Activated effector memory CD4-positive, alpha-beta T cell treated with anti-CD3 and anti-CD28 coated beads, Interleukin-2, amount 50 U/mL, for 16 hours (primary cell): ENCODE results near the gene CHDH.

ENCODE experiments used
- DNase-seq: peaks from one replicate; pipeline ENCODE4 v3.0.0-alpha.2; 2020

The CHDH gene

GRCh38 chr3:53849916-53850315 lies 3.7 kb upstream of the CHDH start:
- DNase-seq = no peak

- no peak for DNase-seq
These were observed 584 bp upstream of the CHDH start for GRCh38 chr3:53846851-53847155.

- DNase-seq = no peak
These were observed 412 bp downstream of the CHDH start for GRCh38 chr3:53845881-53846133.

- no peak for DNase-seq
These were observed 927 bp downstream of the CHDH start for GRCh38 chr3:53845103-53845880.

GRCh38 chr3:53844262-53845102 lies 1.7 kb downstream of the CHDH start:
- no peak for DNase-seq

DNA sequence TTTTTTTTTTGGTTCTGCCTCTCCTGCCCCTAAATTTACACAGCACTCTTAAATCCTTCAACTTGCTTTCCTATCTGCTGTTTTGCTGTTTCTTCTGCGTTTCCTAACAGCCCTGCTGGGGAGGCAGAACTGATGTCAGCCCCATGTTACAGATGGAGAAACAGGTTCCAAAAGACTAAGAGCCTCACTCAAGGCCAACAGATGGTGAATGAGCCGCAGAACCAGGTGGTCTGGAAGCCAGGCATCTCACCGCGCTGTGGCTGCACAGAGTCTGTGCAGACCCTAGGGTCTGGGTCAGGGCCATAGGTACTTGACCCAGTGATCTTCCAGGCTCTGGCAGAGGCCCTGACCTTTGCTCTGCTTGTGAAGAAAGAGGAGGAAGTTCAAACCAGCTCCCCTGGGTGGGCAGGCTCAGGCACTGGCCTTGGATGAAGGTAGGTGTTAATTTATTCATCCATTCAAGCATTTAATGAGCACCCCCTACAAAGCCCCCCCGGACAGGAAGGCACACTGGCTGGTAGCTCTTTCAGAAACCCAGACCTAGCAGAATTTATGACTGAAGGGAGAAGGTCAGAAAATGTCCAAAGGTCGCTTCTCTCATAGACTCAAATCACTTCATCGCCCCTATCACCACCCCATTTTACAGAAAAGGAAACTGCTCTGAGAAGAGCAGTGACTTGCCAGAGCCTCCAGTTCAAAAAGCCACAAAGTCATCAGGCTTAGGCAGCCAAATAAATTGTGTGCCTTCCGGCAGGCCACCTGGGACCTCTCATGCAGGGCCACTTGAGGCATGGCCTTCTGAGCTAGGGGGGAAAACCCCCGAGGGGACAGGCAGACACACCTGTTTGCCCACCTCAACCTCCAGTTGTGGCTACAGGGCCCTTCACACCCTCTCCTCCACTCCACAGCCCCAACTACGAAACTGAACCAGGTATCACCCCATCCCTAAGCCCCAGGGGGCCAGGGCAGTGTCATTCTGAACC lies 2.7 kb downstream of the CHDH start:
- no peak for DNase-seq

DNA sequence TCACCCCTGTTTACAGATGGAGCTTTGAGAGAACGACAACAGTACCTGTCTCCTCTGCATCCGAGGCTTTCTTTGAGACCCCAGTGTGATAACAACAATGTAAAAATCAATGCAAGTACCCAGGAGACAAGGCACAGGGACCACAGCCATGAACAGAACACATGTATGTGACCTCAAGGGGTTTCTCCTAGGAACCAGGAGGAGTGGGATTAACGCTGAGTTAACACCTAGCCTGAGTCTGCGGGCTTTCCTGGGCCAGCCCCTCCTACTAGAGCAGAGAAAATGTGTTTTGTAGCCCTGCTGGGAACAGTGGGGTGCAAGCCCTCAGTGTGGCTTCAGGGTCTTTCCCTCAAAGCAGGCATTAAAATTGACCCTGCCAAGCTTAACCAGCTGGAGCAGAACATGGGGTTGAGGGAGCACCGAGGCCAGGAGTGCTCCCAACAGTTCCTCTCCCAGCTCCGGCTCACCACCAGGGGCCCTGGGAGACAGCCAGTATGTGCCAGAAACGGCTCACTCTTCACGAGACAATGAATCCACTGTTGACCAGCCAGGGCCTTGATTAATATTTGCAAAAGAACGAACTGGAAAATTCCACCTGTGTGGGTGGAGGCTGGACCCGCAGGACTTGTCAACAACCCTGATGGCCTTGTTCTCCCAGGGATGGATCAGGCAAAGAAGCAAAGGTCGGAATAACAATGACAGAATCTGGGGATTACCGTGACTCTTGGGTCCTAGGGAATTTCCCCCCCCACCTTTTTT lies 3.6 kb downstream of the CHDH start:
- DNase-seq = no peak

- DNase-seq = no peak
These were observed 4.9 kb downstream of the CHDH start for GRCh38 chr3:53841296-53841695.

DNA sequence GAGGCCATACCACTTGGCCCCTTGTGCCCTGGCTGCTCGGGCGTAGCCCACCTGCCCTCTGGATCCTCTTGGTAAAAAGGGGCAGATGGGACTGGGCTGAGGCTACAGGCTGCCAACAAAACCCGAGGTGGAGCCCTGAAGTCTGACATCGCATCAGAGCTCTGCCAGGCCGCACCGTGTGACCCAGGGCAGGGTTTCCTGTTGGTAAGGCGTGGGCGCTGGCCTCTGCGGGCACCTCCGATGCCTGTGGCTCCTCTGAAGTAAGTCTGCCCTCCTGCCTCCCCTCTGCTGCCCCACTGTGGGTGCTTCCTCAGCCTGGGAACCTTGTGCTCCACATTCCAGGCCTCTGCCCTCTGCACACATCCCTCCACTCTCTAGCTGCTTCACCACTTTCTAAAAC lies 8.9 kb downstream of the CHDH start:
- no peak for DNase-seq

GRCh38 chr3:53836084-53836872 lies 9.9 kb downstream of the CHDH start:
- DNase-seq = no peak

GRCh38 chr3:53835257-53835656 lies 11.0 kb downstream of the CHDH start:
- no peak for DNase-seq

DNA sequence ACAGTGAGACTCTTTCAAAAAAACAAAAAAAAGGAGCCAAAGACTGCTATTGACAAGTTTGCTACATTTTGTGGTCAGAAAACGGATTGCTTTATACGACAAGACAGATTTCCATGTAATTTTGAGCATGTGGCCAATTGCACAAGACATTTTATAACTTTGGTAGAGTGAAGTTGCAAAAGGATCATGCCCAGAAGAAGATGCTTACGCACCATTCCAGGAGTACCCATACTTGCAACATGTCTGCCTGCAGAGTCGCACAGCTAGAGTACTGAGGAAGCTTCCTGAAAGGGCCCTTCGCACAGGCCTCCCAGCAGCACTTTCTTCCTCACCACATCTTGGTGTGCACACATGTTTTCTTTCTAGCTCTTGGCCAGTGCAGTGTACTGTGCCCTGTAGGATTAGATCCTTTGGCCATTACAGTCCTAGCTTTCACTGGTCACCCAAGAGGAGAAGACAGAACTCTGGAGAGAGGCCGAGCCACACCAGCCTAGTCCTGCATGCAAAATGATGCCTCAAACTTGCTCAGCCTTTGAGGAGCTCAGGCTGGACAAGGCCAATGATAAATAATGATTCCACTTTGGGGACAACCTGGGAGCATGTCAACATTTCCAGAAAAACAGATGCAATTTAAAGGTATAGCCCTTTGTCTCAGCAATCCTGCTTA lies 11.7 kb downstream of the CHDH start:
- no peak for DNase-seq

DNA sequence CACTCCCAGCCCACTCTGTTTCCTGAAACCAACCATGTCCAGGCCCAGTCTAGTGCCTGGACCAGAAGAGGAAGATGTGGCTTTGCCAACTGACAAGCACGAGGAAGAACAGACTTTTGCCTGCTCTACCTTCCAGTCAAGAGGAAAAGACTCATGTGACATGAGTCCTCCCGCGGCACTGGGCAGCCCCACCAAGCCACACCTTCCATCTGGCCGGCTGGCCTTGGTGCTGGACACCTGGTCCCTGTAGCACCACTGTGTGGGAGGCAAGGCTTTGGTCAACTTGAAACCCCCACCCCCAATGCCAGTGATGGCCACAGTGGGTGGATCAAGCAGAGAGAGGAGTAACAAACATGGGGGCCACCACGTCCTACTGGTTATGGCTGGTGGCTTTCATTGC lies 12.5 kb downstream of the CHDH start:
- no peak for DNase-seq

GRCh38 chr3:53833053-53833645 lies 13.1 kb downstream of the CHDH start:
- DNase-seq = no peak

DNA sequence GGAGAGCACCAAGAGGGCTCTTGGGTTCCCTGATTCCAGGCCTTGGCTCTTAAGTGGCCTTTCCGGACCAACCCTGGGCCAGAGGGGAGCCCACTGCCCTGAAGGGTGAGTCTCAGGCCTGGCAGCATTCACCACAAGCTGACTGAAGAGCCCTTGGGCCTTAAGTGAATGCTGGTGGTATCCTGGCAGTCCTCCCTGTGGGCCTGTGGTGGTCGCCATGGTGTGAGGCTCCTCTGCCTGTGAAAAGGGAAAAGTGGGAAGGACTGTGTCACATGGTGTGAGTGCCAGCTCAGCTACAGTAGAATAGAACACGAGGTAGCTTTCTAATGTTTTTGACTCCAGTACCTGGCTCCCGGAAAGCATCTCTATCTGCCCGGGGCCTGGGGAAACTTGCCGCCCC lies 15.3 kb downstream of the CHDH start:
- DNase-seq = no peak

DNA sequence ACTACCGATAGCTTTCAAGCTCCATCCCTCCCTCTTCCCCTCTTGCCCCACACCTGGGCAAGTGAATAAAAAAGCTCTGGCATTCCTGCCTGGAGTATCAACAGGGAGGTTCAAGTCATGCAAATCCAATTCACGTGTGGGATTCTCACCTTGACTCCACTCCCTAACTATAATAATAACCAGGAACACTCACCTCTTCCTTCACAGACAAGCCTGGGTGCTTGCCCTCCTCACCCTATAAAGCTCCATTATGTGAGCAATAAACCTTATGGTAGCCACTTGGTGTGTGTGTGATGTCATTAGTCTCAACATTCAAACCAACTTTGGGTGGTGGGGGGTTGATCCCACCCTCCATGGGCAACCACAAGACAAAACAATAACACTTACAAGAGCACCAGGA lies 16.6 kb downstream of the CHDH start:
- no peak for DNase-seq

GRCh38 chr3:53828581-53828980 lies 17.6 kb downstream of the CHDH start:
- DNase-seq = no peak

- DNase-seq = no peak
These were observed 20.2 kb downstream of the CHDH start for GRCh38 chr3:53826048-53826447.

DNA sequence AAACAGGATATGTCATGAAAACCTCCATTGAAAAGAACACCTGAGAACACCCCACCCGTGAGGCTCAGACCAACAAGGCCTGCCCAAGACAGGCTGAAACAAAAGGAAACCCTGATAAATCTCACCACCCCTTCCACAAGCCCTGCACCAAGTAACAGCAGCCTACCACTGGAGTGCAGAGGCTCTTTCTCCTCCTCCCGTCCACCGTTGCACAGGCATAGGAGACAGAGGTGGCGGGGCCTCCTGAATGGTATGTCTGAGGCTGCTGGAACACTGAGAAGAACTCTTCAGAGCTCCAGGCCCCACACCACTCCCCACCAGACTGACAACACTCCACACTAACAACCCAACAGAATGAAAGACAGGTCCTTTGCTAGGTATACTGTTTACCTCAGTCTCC lies 21.4 kb downstream of the CHDH start:
- no peak for DNase-seq

- DNase-seq = no peak
These were observed 22.1 kb downstream of the CHDH start for GRCh38 chr3:53823956-53824657.
